Stimulated activated naive B cell treated with anti-CD40 and anti-IgM and Interleukin-4, amounts not matched to agents 10 μg/mL and 1 μg/mL and 100 μg/mL, for 72 hours (primary cell): Measurements from ENCODE around the gene TEX29.

ENCODE experiments used
- ATAC-seq, 2 donors: fragments of 150-1000 bp; cut with Tn5 transposase; replicated peaks; 2 replicates each; pipeline ENCODE4 v1.10.0; 2021; ENCODE audit warnings: moderate library complexity in 1 of 2
- DNase-seq: peaks from one replicate; pipeline ENCODE4 v3.0.0; 2021
- H3K27ac Mint-ChIP-seq: one replicate; pipeline ENCODE4 v1.8.0; 2022; ENCODE audit warnings: mild to moderate bottlenecking, mixed read lengths
- H3K27me3 Mint-ChIP-seq, 2 donors: one replicate each; pipeline ENCODE4 v1.8.0; 2022; ENCODE audit warnings: mixed read lengths in 2 of 2
- H3K36me3 Mint-ChIP-seq, 2 donors: one replicate each; pipeline ENCODE4 v1.8.0; 2022; ENCODE audit warnings: mixed read lengths in 2 of 2, mild to moderate bottlenecking in 1 of 2
- H3K4me1 Mint-ChIP-seq, 2 donors: one replicate each; pipeline ENCODE4 v1.8.0; 2022; ENCODE audit warnings: mixed read lengths in 2 of 2, mild to moderate bottlenecking in 1 of 2
- H3K4me3 Mint-ChIP-seq, 2 donors: one replicate each; pipeline ENCODE4 v1.8.0; 2022; ENCODE audit warnings: mild to moderate bottlenecking in 2 of 2, mixed read lengths in 2 of 2, moderate library complexity in 1 of 2
- H3K9me3 Mint-ChIP-seq, 2 donors: one replicate each; pipeline ENCODE4 v1.8.0; 2022; ENCODE audit warnings: mixed read lengths in 2 of 2, mild to moderate bottlenecking in 1 of 2

The TEX29 gene

DNA sequence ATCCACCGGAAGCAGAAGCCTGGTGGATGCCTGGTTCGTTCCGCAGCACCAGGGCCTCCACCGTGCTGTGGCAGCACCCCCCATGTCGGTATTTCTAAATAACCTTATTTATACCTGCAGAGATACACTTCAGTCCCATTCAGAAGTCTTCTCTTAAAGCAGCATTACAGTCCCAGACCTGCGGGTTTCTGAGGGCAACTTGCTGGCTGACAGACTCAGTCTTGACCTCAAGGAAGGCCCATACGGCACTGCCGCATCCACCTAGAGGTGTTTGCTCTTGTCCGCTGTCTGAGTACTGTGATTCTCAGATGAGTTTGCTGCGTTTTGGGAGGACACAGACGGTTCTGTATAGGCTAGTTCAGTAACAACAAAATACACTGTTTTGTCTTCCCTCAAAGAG lies 16.9 kb upstream of the TEX29 start:
- H3K27ac Mint-ChIP-seq: no peak overlapping the region
- no peak overlapping the region for H3K4me3 Mint-ChIP-seq
- no peaks in the 10 kb centered on the region for H3K27me3 Mint-ChIP-seq
- peaks cover 59 to 78% of the 10 kb centered on the region in 2 donors for H3K36me3 Mint-ChIP-seq
- H3K9me3 Mint-ChIP-seq: no peaks in the 10 kb centered on the region
- H3K4me1 Mint-ChIP-seq: peaks cover 6 to 20% of the 10 kb centered on the region in 2 donors
- no peak for ATAC-seq
- no peak for DNase-seq

DNA sequence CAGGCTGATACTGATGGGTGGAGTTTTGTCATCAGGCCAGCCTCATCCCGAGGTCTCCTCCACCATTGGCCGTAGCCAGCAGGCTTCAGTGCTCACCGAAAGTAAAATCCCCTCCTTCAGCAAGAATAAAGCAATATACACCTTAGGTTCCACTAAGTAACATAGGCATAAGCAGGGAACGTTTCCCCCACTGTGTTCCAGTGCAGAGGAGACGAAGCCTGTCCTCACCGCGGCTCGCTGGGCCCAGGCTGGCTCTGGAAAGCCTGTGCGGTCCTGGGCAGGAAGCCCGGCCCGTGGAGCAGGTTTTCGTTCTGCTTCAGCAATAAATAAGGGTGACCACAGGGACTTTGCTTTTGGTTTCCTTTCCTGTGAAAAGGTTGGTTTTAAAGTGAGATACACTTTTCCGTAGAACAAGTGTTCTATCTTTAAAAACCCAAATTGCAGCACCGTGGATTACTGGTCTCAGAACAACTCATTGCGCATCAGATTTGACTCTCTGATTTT lies 16.3 kb upstream of the TEX29 start:
- Mint-ChIP-seq H3K27me3 (no peaks in the 10 kb centered on the region), H3K9me3 (peaks cover 0 to 1% of the 10 kb centered on the region in 2 donors), H3K4me3 (peak overlapping the region in 1 of 2 donors; percentile 59), H3K4me1 (peaks cover 6 to 20% of the 10 kb centered on the region in 2 donors), H3K27ac (peak overlapping the region; percentile 94), H3K36me3 (peaks cover 61 to 80% of the 10 kb centered on the region in 2 donors)
- ATAC-seq: peak; percentile 82
- peak; percentile 9 for DNase-seq

DNA sequence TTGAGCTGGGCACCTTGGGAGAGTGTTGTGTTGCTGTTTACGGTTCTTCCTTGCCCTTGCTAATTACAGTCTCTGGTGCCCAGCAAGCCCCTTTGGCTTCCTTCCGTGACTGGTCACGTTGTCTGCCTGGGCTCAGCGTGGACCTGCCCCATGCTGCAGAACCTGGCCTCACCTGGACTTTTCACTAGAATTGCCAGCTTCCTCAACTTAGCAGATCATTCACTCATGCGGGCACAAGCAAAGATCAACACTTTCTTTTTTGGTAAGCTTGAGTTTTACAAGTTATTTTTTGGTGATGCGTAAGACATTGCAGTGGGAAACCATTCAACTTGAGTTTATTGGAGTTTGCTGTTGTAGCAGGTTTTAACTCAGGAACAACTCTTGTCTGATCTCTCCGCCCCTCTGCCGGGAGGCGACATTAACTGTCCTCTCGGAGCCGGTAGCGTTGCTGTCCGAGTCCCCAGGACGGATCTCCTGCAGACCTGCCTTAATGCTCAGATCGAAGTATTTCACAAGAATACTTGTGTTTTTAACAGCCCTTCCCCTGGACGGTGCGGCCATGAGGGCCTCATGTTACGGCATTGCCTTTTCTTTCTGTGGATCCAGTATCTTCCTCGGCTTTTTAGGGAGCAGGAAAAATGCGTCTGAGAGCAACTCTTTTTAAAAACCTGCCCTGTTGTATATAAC lies 15.7 kb upstream of the TEX29 start:
- Mint-ChIP-seq H3K4me1 (peaks cover 6 to 20% of the 10 kb centered on the region in 2 donors), H3K4me3 (peak overlapping the region; percentile 41 to 59), H3K9me3 (peaks cover 0 to 2% of the 10 kb centered on the region in 2 donors), H3K27me3 (no peaks in the 10 kb centered on the region), H3K36me3 (peaks cover 64 to 87% of the 10 kb centered on the region in 2 donors), H3K27ac (peak overlapping the region; percentile 94)
- DNase-seq (no peak), ATAC-seq (peak; percentile 47 to 62)

DNA sequence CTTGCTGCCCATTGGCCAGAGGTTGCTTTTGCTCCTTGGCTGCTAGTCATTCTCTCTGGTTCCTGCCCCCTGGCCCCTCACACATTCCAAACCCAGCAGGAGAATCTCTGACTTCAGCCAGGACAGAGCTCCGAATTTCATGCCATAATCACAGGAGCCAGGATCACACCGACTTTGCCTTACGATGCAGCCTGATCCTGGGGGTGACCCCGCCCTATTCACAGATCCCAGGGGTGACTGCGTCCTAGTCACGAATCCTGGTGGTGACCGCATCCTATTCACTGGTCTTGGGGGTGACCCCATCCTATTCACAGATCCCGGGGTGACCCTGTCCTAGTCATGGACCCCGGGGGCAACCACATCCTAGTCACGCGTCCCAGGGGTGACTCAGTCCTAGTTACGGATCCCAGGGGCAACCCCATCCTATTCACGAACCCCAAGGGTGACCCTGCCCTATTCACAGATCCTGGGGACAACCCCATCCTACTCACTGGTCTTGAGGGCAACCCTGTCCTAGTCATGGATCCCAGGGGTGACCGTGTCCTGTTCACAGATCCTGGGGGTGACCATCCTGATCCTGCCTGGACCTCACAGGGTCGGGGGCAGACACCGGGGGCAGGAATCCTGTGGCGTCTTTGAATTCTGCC lies 7.4 kb upstream of the TEX29 start:
- DNase-seq: no peak
- H3K4me1 Mint-ChIP-seq: peaks cover 0 to 5% of the 10 kb centered on the region in 2 donors
- peaks cover 79 to 93% of the 10 kb centered on the region in 2 donors for H3K36me3 Mint-ChIP-seq
- H3K9me3 Mint-ChIP-seq: peaks cover 24 to 30% of the 10 kb centered on the region in 2 donors
- H3K27me3 Mint-ChIP-seq: no peaks in the 10 kb centered on the region
- H3K4me3 Mint-ChIP-seq: no peak overlapping the region
- ATAC-seq: no peak
- H3K27ac Mint-ChIP-seq: peak overlapping the region; percentile 51

DNA sequence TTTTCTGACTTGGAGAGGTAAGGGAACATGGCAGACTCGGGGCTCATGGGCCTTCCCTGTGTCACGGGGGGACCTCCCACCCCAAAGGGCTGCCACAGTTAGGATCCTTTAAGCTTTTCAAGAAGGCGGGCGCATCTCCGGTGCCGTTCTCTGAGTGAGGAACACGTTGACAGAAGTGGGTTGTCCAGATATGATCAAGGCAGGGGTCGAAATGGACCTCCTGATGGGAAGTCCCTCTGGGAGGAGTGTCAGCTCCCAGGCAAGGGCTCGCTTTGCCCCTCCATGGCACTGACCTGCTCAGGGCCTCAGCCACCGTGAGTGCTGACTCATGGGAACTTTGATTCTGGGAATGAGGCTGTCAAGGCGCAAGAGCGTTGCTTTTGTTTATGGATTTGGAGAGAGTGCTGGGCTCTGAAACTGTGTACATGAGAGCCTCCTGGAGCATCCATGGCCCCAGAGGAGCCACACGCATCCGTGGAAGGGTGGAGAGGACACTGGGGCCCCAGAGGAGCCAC lies 6.5 kb upstream of the TEX29 start:
- DNase-seq (no peak), ATAC-seq (no peak)
- no peaks in the 10 kb centered on the region for H3K27me3 Mint-ChIP-seq
- H3K4me1 Mint-ChIP-seq: peaks cover 0 to 5% of the 10 kb centered on the region in 2 donors
- H3K4me3 Mint-ChIP-seq: no peak overlapping the region
- peak overlapping the region; percentile 85 for H3K27ac Mint-ChIP-seq
- H3K36me3 Mint-ChIP-seq: peaks cover 73 to 92% of the 10 kb centered on the region in 2 donors
- H3K9me3 Mint-ChIP-seq: peaks cover 24 to 30% of the 10 kb centered on the region in 2 donors

DNA sequence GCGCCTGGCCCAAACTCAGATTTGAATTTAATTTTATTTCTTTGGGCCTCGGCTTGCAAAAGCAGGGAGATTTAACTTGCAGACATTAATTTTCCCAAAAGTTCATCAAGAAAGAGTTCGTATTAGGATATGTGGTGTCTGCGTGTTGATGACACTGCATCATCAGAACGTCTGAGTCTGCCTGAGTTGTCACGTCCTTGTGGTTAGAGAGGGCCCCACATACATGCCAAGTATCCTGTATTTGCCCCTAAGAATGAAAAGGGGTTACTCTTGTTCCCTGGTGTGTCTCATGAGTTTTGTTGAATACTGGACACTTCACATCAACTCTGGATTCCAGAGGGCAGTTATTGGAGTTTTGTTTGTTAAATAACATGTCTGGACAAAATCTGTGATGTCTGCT lies 5.6 kb upstream of the TEX29 start:
- peaks cover 0 to 5% of the 10 kb centered on the region in 2 donors for H3K4me1 Mint-ChIP-seq
- no peaks in the 10 kb centered on the region for H3K27me3 Mint-ChIP-seq
- H3K36me3 Mint-ChIP-seq: peaks cover 70 to 88% of the 10 kb centered on the region in 2 donors
- H3K9me3 Mint-ChIP-seq: peaks cover 23 to 27% of the 10 kb centered on the region in 2 donors
- H3K27ac Mint-ChIP-seq: no peak overlapping the region
- H3K4me3 Mint-ChIP-seq: no peak overlapping the region
- ATAC-seq: no peak
- DNase-seq: no peak

DNA sequence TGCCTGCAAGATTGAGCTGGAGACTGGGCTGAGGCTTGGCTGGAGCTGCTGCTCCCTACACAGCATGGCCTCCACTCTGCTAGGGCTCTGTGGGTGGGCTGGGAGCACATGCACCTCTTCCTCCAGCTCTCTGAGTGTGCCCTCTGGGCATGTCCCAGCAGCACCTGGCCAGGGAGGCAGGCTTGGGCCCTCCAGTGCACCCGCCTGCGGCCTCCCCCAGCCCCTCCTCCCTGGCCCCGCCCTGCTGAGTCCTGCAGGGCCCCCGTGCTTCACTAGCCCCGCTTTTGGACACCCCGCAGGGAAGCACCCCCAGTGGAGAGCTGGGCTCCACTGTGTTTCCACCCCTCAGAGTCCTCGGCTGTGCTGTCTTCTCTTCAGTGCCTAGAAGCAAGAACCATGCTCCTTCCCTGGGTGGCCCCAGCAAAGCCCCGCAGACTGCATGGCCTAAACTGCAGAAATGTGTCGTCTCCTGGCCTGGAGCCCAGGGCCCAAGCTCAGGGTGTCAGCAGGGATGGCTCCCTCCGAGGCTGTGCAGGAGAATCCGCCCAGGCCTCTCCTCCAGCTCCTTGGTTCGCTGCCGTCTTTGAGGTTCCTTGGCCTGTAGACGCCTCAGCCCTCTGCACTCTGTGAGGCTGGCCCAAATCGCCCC lies 5.0 kb upstream of the TEX29 start:
- Mint-ChIP-seq H3K4me3 (no peak overlapping the region), H3K27ac (peak overlapping the region; percentile 42), H3K4me1 (peaks cover 0 to 5% of the 10 kb centered on the region in 2 donors), H3K27me3 (no peaks in the 10 kb centered on the region), H3K9me3 (peaks cover 17 to 21% of the 10 kb centered on the region in 2 donors), H3K36me3 (peaks cover 64 to 83% of the 10 kb centered on the region in 2 donors)
- ATAC-seq (no peak), DNase-seq (no peak)

DNA sequence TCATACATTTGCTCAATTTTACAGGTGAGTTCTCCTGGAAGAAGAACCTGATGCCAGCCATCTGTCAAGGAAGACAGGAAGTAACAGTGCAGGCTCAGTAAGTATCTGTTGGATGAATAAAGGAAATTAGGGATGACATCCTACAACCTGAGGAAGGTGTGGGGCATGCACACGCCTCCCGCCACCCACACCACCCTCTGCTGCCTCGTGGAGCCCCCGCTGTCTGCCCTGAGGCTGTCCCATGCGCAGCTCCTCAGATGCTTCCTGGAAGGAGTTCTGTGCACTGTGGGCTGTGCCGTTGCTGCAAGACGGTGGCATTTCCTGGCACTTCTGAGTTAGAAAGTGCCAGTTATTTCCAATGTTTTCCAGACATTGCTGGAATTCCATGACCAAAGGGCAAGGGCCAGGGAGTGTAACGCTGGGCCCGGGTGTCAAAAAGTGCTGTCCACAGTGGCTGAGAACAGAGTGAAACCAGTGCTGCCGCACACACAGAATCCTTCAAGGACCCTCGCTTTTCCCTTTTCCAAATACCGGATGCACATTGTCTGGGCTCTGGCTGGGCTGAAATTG lies 4.2 kb upstream of the TEX29 start:
- H3K4me3 Mint-ChIP-seq: no peak overlapping the region
- H3K27me3 Mint-ChIP-seq: no peaks in the 10 kb centered on the region
- DNase-seq (no peak), ATAC-seq (no peak)
- peaks cover 56 to 75% of the 10 kb centered on the region in 2 donors for H3K36me3 Mint-ChIP-seq
- no peak overlapping the region for H3K27ac Mint-ChIP-seq
- peaks cover 10 to 14% of the 10 kb centered on the region in 2 donors for H3K9me3 Mint-ChIP-seq
- H3K4me1 Mint-ChIP-seq: peaks cover 0 to 2% of the 10 kb centered on the region in 2 donors

DNA sequence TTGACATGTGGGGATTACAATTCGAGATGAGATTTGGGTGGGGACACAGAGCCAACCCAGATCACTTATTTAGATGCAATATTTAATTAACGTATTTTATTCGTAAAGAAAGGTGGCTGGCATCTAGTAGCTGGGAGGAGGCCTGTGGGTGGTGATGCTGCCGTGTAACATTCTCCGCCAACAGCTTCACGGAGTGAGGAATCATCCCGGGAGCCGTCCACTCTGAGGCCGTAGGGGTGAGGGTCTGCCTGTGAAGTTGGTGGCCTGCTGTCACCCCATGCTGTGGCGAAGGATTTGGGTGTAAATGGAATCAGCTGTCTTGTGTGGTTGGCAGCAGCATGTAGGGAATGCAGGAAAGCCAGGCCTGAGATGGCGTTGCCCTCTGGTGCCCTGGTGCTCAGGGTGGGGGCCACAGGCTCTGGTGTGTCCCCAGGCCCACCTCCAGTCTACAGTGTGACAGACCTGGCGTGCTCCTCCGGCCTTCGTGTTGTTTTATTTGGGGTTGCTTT lies 3.3 kb upstream of the TEX29 start:
- no peak for ATAC-seq
- no peak overlapping the region for H3K27ac Mint-ChIP-seq
- no peak overlapping the region for H3K4me3 Mint-ChIP-seq

DNA sequence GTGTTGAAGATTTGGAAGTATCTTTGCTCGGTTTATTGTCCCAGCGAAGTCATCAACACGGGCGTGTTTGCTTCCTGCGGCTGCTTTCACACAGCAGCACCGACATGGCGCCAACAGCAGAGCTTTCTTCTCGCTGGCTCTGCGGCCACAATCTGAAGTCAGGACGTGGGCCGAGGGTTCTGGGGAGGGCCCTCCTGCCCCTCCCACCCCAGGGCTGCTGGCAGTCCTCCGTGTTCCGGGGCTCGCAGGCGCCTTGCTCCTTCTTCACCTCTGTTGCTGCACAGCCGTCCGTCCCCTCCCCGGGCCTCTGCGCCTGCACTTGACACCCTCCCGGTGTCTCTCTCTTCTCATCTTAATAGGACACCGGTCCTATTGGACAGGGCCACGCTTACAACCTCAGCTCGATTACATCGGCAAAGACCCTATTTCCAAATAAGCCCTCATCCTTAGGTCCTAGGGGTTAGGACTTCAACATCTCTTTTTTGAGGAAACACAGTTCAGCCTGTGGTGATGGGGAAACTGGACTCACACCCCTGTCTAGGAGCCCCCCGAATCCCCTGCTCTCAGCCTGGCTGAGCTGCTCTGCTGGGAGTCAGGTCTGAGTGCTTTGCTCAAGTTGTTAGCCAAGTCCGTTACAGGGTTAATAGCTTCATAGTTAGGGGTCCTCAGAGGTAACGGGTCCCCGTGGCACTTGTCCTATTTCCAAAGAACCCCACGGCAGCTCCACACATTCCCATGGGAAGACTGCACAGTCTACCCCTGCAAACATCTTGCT lies 2.7 kb upstream of the TEX29 start:
- peaks cover 7 to 9% of the 10 kb centered on the region in 2 donors for H3K9me3 Mint-ChIP-seq
- no peaks in the 10 kb centered on the region for H3K27me3 Mint-ChIP-seq
- H3K4me1 Mint-ChIP-seq: peaks cover 0 to 2% of the 10 kb centered on the region in 2 donors
- ATAC-seq: no peak
- H3K36me3 Mint-ChIP-seq: peaks cover 43 to 60% of the 10 kb centered on the region in 2 donors
- no peak for DNase-seq
- H3K4me3 Mint-ChIP-seq: no peak overlapping the region
- no peak overlapping the region for H3K27ac Mint-ChIP-seq

More for the DNA sequence above, 3.3 kb upstream of the TEX29 start:
- Mint-ChIP-seq H3K27me3 (no peaks in the 10 kb centered on the region), H3K36me3 (peaks cover 48 to 67% of the 10 kb centered on the region in 2 donors), H3K4me1 (peaks cover 0 to 2% of the 10 kb centered on the region in 2 donors), H3K9me3 (peaks cover 8 to 9% of the 10 kb centered on the region in 2 donors)
- no peak for DNase-seq

DNA sequence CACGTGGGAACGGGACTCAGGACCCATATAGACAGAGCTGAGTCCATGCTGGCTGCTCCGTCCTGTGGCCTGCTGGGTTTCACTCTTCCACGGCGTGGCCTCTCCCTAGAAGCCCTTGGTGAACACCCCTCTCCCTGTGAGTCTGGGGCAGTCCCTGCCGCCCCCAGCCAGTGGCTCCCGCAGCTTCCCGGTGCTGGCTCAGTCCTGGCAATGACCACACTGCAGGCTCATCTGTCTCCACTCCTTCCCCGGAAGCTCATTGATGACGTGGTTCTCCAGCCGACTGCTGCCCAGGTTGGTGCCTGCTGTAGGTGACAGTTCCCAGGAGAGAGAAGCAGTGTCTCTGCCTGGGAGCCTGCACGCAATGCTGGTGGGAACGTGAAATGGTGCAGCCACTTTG lies 2.1 kb upstream of the TEX29 start:
- no peak for DNase-seq
- Mint-ChIP-seq H3K4me3 (no peak overlapping the region), H3K4me1 (peaks cover 0 to 2% of the 10 kb centered on the region in 2 donors), H3K9me3 (peaks cover under 1 to 4% of the 10 kb centered on the region in 2 donors), H3K36me3 (peaks cover 37 to 54% of the 10 kb centered on the region in 2 donors), H3K27me3 (no peaks in the 10 kb centered on the region), H3K27ac (peak overlapping the region; percentile 67)
- ATAC-seq: peak in 1 of 2 donors; percentile 10

DNA sequence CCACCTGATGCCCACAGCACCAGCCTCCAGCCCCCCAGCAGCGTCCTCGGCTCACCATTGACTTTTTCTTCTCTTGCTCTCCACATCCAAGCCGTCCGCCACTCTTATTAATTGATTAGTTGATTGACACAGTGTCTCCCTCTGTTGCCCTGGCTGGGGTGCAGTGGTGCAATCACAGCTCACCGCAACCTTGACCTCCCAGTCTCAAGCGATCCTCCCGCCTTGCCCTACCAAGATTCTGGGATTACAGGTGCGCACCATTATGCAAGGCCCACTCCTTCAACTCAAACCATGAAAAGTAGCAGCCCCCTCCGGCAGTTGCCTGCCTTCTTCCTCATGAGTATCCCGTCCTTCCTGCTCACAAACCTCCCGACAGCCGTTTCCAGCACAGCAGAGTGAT lies 921 bp upstream of the TEX29 start:
- ATAC-seq (no peak), DNase-seq (no peak)
- Mint-ChIP-seq H3K27me3 (no peaks in the 10 kb centered on the region), H3K36me3 (peaks cover 27 to 47% of the 10 kb centered on the region in 2 donors), H3K27ac (no peak overlapping the region), H3K9me3 (peaks cover 0 to 1% of the 10 kb centered on the region in 2 donors), H3K4me3 (no peak overlapping the region), H3K4me1 (no peaks in the 10 kb centered on the region)
